ENCODE results near the gene KRT74.

DNA sequence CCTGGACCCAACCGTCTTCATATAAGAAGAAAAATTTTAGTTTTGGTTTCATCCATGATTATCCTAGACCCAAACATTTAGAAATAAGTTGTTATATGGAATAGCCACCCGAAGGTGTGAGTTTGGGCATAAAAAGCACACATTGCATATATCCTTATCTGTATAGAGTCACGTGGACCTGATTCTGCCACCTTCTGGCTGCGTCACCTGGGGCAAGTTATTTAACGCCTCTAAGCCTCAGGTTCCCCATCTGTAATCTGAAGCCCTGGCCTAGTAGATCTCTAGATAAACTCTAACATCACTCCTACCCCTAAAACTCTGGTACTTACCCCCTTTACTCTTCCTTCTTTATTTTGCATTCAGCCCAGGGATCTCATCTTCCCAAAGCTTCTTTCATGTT, 39.2 kb downstream of the KRT74 start:
- TF ChIP-seq, protein P1, sequence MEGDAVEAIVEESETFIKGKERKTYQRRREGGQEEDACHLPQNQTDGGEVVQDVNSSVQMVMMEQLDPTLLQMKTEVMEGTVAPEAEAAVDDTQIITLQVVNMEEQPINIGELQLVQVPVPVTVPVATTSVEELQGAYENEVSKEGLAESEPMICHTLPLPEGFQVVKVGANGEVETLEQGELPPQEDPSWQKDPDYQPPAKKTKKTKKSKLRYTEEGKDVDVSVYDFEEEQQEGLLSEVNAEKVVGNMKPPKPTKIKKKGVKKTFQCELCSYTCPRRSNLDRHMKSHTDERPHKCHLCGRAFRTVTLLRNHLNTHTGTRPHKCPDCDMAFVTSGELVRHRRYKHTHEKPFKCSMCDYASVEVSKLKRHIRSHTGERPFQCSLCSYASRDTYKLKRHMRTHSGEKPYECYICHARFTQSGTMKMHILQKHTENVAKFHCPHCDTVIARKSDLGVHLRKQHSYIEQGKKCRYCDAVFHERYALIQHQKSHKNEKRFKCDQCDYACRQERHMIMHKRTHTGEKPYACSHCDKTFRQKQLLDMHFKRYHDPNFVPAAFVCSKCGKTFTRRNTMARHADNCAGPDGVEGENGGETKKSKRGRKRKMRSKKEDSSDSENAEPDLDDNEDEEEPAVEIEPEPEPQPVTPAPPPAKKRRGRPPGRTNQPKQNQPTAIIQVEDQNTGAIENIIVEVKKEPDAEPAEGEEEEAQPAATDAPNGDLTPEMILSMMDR (IDR thresholded peaks at IDR 0.05): no peak
- TF ChIP-seq POLR2AphosphoS5 (IDR thresholded peaks at IDR 0.05): no peak

All from suprapubic skin (tissue), 3 donors.